Gastrocnemius medialis (tissue), 4 donors: Measurements from ENCODE around the gene SUSD1. TPM values are rescaled to one million over a fixed set of nuclear protein-coding genes. Genes with fewer than 3 reads are reported as not detected.

Experiments used
- ATAC-seq, 2 donors: fragments of 150-250 bp; one replicate each; pipeline ENCODE4 v1.9.1; 2016
- DNase-seq, 2 donors: peaks; one replicate each; pipeline ENCODE4 v3.0.0-alpha.2; 2019
- H3K27ac ChIP-seq, 4 donors: fragments of 200-600 bp; sonication (generic); 1 replicate in 1 of 4; 2 replicates in 3 of 4; pipeline ENCODE4 v1.5.1; 2016 to 2018; ENCODE audit warnings: mild to moderate bottlenecking in 2 of 4, moderate library complexity in 1 of 4
- H3K27me3 ChIP-seq, 3 donors: fragments of 200-600 bp; sonication (generic) in 2 of 3; 1 replicate in 1 of 3; 2 replicates in 2 of 3; pipeline versions ENCODE4 v1.5.1 to v1.6.0; 2016 to 2019; ENCODE audit warnings: mild to moderate bottlenecking in 1 of 3, moderate library complexity in 1 of 3
- H3K36me3 ChIP-seq, 2 donors: fragments of 200-600 bp; sonication (generic) in 1 of 2; one replicate each; pipeline ENCODE4 v1.5.1; 2017 to 2018
- H3K4me1 ChIP-seq, 2 donors: fragments of 200-600 bp; sonication (generic) in 1 of 2; one replicate each; pipeline ENCODE4 v1.5.1; 2016 to 2017; ENCODE audit warnings: mild to moderate bottlenecking in 2 of 2
- H3K4me3 ChIP-seq, 4 donors: fragments of 200-600 bp; sonication (generic) in 3 of 4; 1 replicate in 1 of 4; 2 replicates in 3 of 4; pipeline ENCODE4 v1.5.1; 2016 to 2019; ENCODE audit warnings: mild to moderate bottlenecking in 2 of 4
- H3K9me3 ChIP-seq, 3 donors: fragments of 200-600 bp; sonication (generic) in 2 of 3; 1 replicate in 1 of 3; 2 replicates in 2 of 3; pipeline ENCODE4 v1.5.1; 2016 to 2019
- CTCF ChIP-seq, 5 experiments: fragments of 450-650 bp in 3 of 5; fragments of 200-600 bp in 2 of 5; sonication (generic) in 2 of 5; IDR thresholded peaks in 4 of 5; conservative IDR thresholded peaks in 1 of 5; 1 replicate in 4 of 5; 2 replicates in 1 of 5; pipeline ENCODE4 v1.5.1; 2016 to 2019; ENCODE audit warnings: antibody characterized with exemption in 5 of 5, mild to moderate bottlenecking in 3 of 5, moderate library complexity in 3 of 5
- POLR2A ChIP-seq, 2 donors: fragments of 450-650 bp; IDR thresholded peaks; one replicate each; pipeline ENCODE4 v1.6.1; 2017; ENCODE audit warnings: antibody characterized with exemption in 2 of 2, mild to moderate bottlenecking in 2 of 2, moderate library complexity in 2 of 2
- in situ Hi-C, 4 donors: fragments of 200-750 bp; cut with MboI; loops; one replicate each; pipeline versions ENCODE4 v1.15.0 to v1.8.0; 2017; ENCODE audit warnings: low sequenced_read_pairs in 4 of 4
- intact Hi-C: fragments of 100-400 bp; cut with DNase I; formaldehyde crosslinking; loops from one replicate; pipeline ENCODE4 v1.15.1; 2023; ENCODE audit warnings: low total_unique reads
- total RNA-seq, 4 donors: library from RNA; depleted of rRNA; stranded (reverse); fragments of >200 nt; gene quantifications; one replicate each; pipeline versions ENCODE4 v1.1.0 to v1.2.3, GENCODE V29; 2016

The SUSD1 gene
- total RNA-seq, 4 donors from 2014 or later: 0.82 to 8.0 (median 2.2) TPM

GRCh38 chr9:112051812-112052211 is 123.3 kb downstream of the SUSD1 start:
- Histone ChIP-seq H3K36me3 (no peaks in the 10 kb centered on the region), H3K27ac (no peak overlapping the region), H3K4me3 (no peak overlapping the region), H3K27me3 (no peaks in the 10 kb centered on the region), H3K4me1 (peaks cover 0 to 18% of the 10 kb centered on the region in 2 donors), H3K9me3 (no peaks in the 10 kb centered on the region)
- DNase-seq (no peak), ATAC-seq (no peak)
- intact Hi-C loops (no loop called here), in situ Hi-C loops (no loop called here)
- TF ChIP-seq POLR2A (IDR thresholded peaks at IDR 0.05): no peak
- TF ChIP-seq CTCF (IDR thresholded peaks at IDR 0.05 in 4 of 5, conservative IDR thresholded peaks at IDR 0.05 in 1 of 5): no peak

GRCh38 chr9:112050544-112051475 is 124.3 kb downstream of the SUSD1 start:
- in situ Hi-C loops (no loop called here), intact Hi-C loops (no loop called here)
- no peaks in the 10 kb centered on the region for H3K36me3 ChIP-seq
- peak; percentile 60 to 73 for ATAC-seq
- DNase-seq: peak in 1 of 2 donors; percentile 40
- no peaks in the 10 kb centered on the region for H3K9me3 ChIP-seq
- peaks cover 0 to 18% of the 10 kb centered on the region in 2 donors for H3K4me1 ChIP-seq
- no peak for TF ChIP-seq POLR2A (IDR thresholded peaks at IDR 0.05)
- no peak for TF ChIP-seq CTCF (IDR thresholded peaks at IDR 0.05 in 4 of 5, conservative IDR thresholded peaks at IDR 0.05 in 1 of 5)
- H3K4me3 ChIP-seq: no peak overlapping the region
- peak overlapping the region in 3 of 4 donors; percentile 5 to 43 (median 33) for H3K27ac ChIP-seq
- no peaks in the 10 kb centered on the region for H3K27me3 ChIP-seq

GRCh38 chr9:112049811-112050516 is 125.1 kb downstream of the SUSD1 start:
- Histone ChIP-seq H3K9me3 (no peaks in the 10 kb centered on the region), H3K4me1 (peaks cover 0 to 18% of the 10 kb centered on the region in 2 donors), H3K36me3 (no peaks in the 10 kb centered on the region), H3K27me3 (no peaks in the 10 kb centered on the region), H3K27ac (peak overlapping the region in 3 of 4 donors; percentile 5 to 43 (median 33)), H3K4me3 (no peak overlapping the region)
- DNase-seq (no peak), ATAC-seq (peak in 1 of 2 donors; percentile 12)
- no peak for TF ChIP-seq CTCF (IDR thresholded peaks at IDR 0.05 in 4 of 5, conservative IDR thresholded peaks at IDR 0.05 in 1 of 5)
- TF ChIP-seq POLR2A (IDR thresholded peaks at IDR 0.05): no peak
- intact Hi-C loops: no loop called here
- in situ Hi-C loops: no loop called here

- H3K9me3 ChIP-seq: no peaks in the 10 kb centered on the region
- TF ChIP-seq CTCF (IDR thresholded peaks at IDR 0.05 in 4 of 5, conservative IDR thresholded peaks at IDR 0.05 in 1 of 5): no peak
- no peak for TF ChIP-seq POLR2A (IDR thresholded peaks at IDR 0.05)
- H3K4me3 ChIP-seq: no peak overlapping the region
- intact Hi-C loops: no loop called here
- in situ Hi-C loops: no loop called here
- no peaks in the 10 kb centered on the region for H3K27me3 ChIP-seq
- H3K36me3 ChIP-seq: no peaks in the 10 kb centered on the region
- H3K27ac ChIP-seq: peak overlapping the region in 1 of 4 donors; percentile 43
- DNase-seq (no peak), ATAC-seq (no peak)
- peaks cover 0 to 18% of the 10 kb centered on the region in 2 donors for H3K4me1 ChIP-seq
Observed at GRCh38 chr9:112048924-112049691, 126.0 kb downstream of the SUSD1 start.
